A673 (cell line): ENCODE data around the gene TAAR2.

Experiments
- CTCF ChIP-seq: fragments of 300-800, 200-600 bp; sonication (generic); conservative IDR thresholded peaks from 2 replicates; pipeline ENCODE4 v1.5.1; 2017; ENCODE audit warnings: low read depth, mild to moderate bottlenecking, antibody characterized with exemption, low read length, moderate library complexity, mixed read lengths
- EZH2 ChIP-seq: fragments of 200-600 bp; sonication (generic); IDR thresholded peaks from 2 replicates; pipeline ENCODE4 v1.6.1; 2017; ENCODE audit warnings: borderline replicate concordance, low read depth, mild to moderate bottlenecking, mixed read lengths, antibody characterized with exemption, low read length; ENCODE audit not compliant: poor library complexity, severe bottlenecking

- TF ChIP-seq CTCF (no peak), EZH2 (no peak)
Observed at GRCh38 chr6:132612449-132613108, 11.5 kb downstream of the TAAR2 start.
